Neural cell (in vitro differentiated cells): Measurements from ENCODE around the gene STX12.

Experiments used
- CTCF ChIP-seq: fragments of 450-650 bp; IDR thresholded peaks from 2 replicates; pipeline ENCODE4 v1.5.1; 2014; ENCODE audit warnings: antibody characterized with exemption, mild to moderate bottlenecking, moderate library complexity; ENCODE audit not compliant: poor library complexity, severe bottlenecking
- POLR2AphosphoS5 ChIP-seq: IDR thresholded peaks from 2 replicates; pipeline ENCODE4 v1.6.1; 2012
- RAD21 ChIP-seq: fragments of 450-650 bp; conservative IDR thresholded peaks from 2 replicates; pipeline ENCODE4 v1.6.1; 2014; ENCODE audit warnings: antibody characterized with exemption, mild to moderate bottlenecking, moderate library complexity
- REST ChIP-seq: IDR thresholded peaks from 2 replicates; pipeline ENCODE4 v1.6.1; 2012; ENCODE audit warnings: borderline replicate concordance

GRCh38 chr1:27872802-27873551 is 100.0 kb downstream of the STX12 start:
- TF ChIP-seq CTCF (no peak), POLR2AphosphoS5 (no peak), RAD21 (no peak), REST (no peak)
